ENCODE measurements around the gene TEX48.

- TF ChIP-seq EZH2 (IDR thresholded peaks at IDR 0.05; ENCODE audit: low read length, missing control alignments): no peak
- no peak for TF ChIP-seq CTCF (conservative IDR thresholded peaks at IDR 0.05 in 1 of 2, IDR thresholded peaks at IDR 0.05 in 1 of 2; ENCODE audit: low read depth in 1 of 2, low read length in 2 of 2)
Measured at GRCh38 chr9:114678130-114678529, 3.9 kb downstream of the TEX48 start.

Measured in fibroblast of lung (primary cell).